ENCODE results near the gene ACTR1A. TPM values are rescaled to one million over a fixed set of nuclear protein-coding genes. Genes with fewer than 3 reads are reported as not detected.

The ACTR1A gene
- total RNA-seq, 4 donors from 2014 or later, result 212 to 261 (median 252) TPM

- no peaks in the 10 kb centered on the region for H3K4me1 ChIP-seq
- no peaks in the 10 kb centered on the region for H3K36me3 ChIP-seq
- peaks cover 6 to 11% (median 9%) of the 10 kb centered on the region in 3 donors for H3K27me3 ChIP-seq
- in situ Hi-C loops (cut with MboI; ENCODE audit: low sequenced_read_pairs in 4 of 4), result no loop called here
- no peak overlapping the region for H3K27ac ChIP-seq
- intact Hi-C loops (cut with DNase I; ENCODE audit: low total_unique reads), result no loop called here
- no peak overlapping the region for H3K4me3 ChIP-seq
- TF ChIP-seq POLR2A (IDR thresholded peaks at IDR 0.05) (no peak), CTCF (IDR thresholded peaks at IDR 0.05 in 4 of 5, conservative IDR thresholded peaks at IDR 0.05 in 1 of 5) (no peak)
- H3K9me3 ChIP-seq, result no peaks in the 10 kb centered on the region
- ATAC-seq (no peak), DNase-seq (no peak)
These were observed 65.0 kb downstream of the ACTR1A start for GRCh38 chr10:102437515-102437914.

GRCh38 chr10:102436312-102436711, 66.2 kb downstream of the ACTR1A start:
- DNase-seq (no peak), ATAC-seq (no peak)
- intact Hi-C loops (cut with DNase I; ENCODE audit: low total_unique reads) (no loop called here), in situ Hi-C loops (cut with MboI; ENCODE audit: low sequenced_read_pairs in 4 of 4) (no loop called here)
- TF ChIP-seq POLR2A (IDR thresholded peaks at IDR 0.05), result no peak
- no peak for TF ChIP-seq CTCF (IDR thresholded peaks at IDR 0.05 in 4 of 5, conservative IDR thresholded peaks at IDR 0.05 in 1 of 5)
- Histone ChIP-seq H3K27ac (no peak overlapping the region), H3K9me3 (no peaks in the 10 kb centered on the region), H3K4me1 (peaks cover 6 to 8% of the 10 kb centered on the region in 2 donors), H3K27me3 (peaks cover 6 to 11% (median 9%) of the 10 kb centered on the region in 3 donors), H3K36me3 (no peaks in the 10 kb centered on the region), H3K4me3 (no peak overlapping the region)

GRCh38 chr10:102435529-102436233, 66.8 kb downstream of the ACTR1A start:
- H3K4me1 ChIP-seq, result peaks cover 6 to 12% of the 10 kb centered on the region in 2 donors
- no peaks in the 10 kb centered on the region for H3K9me3 ChIP-seq
- H3K27ac ChIP-seq, result no peak overlapping the region
- intact Hi-C loops (cut with DNase I; ENCODE audit: low total_unique reads), result no loop called here
- in situ Hi-C loops (cut with MboI; ENCODE audit: low sequenced_read_pairs in 4 of 4), result no loop called here
- H3K27me3 ChIP-seq, result peaks cover 6 to 11% (median 9%) of the 10 kb centered on the region in 3 donors
- TF ChIP-seq POLR2A (IDR thresholded peaks at IDR 0.05) (no peak), CTCF (IDR thresholded peaks at IDR 0.05 in 4 of 5, conservative IDR thresholded peaks at IDR 0.05 in 1 of 5) (no peak)
- no peak for DNase-seq
- no peak overlapping the region for H3K4me3 ChIP-seq
- ATAC-seq, result no peak
- H3K36me3 ChIP-seq, result no peaks in the 10 kb centered on the region

- in situ Hi-C loops (cut with MboI; ENCODE audit: low sequenced_read_pairs in 4 of 4), result no loop called here
- no peak overlapping the region for H3K4me3 ChIP-seq
- peaks cover 6 to 11% (median 9%) of the 10 kb centered on the region in 3 donors for H3K27me3 ChIP-seq
- H3K27ac ChIP-seq, result no peak overlapping the region
- TF ChIP-seq CTCF (IDR thresholded peaks at IDR 0.05 in 4 of 5, conservative IDR thresholded peaks at IDR 0.05 in 1 of 5) (no peak), POLR2A (IDR thresholded peaks at IDR 0.05) (no peak)
- H3K4me1 ChIP-seq, result peaks cover 6 to 12% of the 10 kb centered on the region in 2 donors
- H3K9me3 ChIP-seq, result no peaks in the 10 kb centered on the region
- ATAC-seq, result no peak
- DNase-seq, result no peak
- intact Hi-C loops (cut with DNase I; ENCODE audit: low total_unique reads), result no loop called here
- H3K36me3 ChIP-seq, result no peaks in the 10 kb centered on the region
These were observed 67.4 kb downstream of the ACTR1A start for GRCh38 chr10:102435133-102435497.
